Measurements from ENCODE around the gene MAML2. TPM values are rescaled to one million over a fixed set of nuclear protein-coding genes. Genes with fewer than 3 reads are reported as not detected.

Gene MAML2
- total RNA-seq, 1 donor from 2014 or later: 5.2 TPM

- Histone ChIP-seq H3K9me3 (ENCODE audit: control insufficient read depth in 3 of 3, low read length in 3 of 3) (no peaks in the 10 kb centered on the region), H3K27ac (ENCODE audit: low read depth, low read length) (no peak overlapping the region), H3K36me3 (ENCODE audit: control insufficient read depth in 3 of 3, insufficient read depth in 3 of 3, low read length in 3 of 3) (no peaks in the 10 kb centered on the region), H3K27me3 (ENCODE audit: control insufficient read depth in 3 of 3, insufficient read depth in 3 of 3, low read length in 3 of 3) (no peaks in the 10 kb centered on the region), H3K9ac (ENCODE audit: low read depth in 1 of 3, low read length in 3 of 3) (no peak overlapping the region), H3K4me1 (ENCODE audit: control insufficient read depth in 3 of 3, insufficient read depth in 3 of 3, low read length in 3 of 3) (peaks cover 0 to 4% (median 0%) of the 10 kb centered on the region in 3 donors), H3K4me3 (ENCODE audit: low read length in 3 of 3) (no peak overlapping the region)
Measured at GRCh38 chr11:96095884-96096303, 247.1 kb downstream of the MAML2 start.

- no peak overlapping the region for H3K27ac ChIP-seq (ENCODE audit: low read depth, low read length)
- no peaks in the 10 kb centered on the region for H3K9me3 ChIP-seq (ENCODE audit: control insufficient read depth in 3 of 3, low read length in 3 of 3)
- no peak overlapping the region for H3K9ac ChIP-seq (ENCODE audit: low read depth in 1 of 3, low read length in 3 of 3)
- no peaks in the 10 kb centered on the region for H3K36me3 ChIP-seq (ENCODE audit: control insufficient read depth in 3 of 3, insufficient read depth in 3 of 3, low read length in 3 of 3)
- no peaks in the 10 kb centered on the region for H3K27me3 ChIP-seq (ENCODE audit: control insufficient read depth in 3 of 3, insufficient read depth in 3 of 3, low read length in 3 of 3)
- H3K4me1 ChIP-seq (ENCODE audit: control insufficient read depth in 3 of 3, insufficient read depth in 3 of 3, low read length in 3 of 3): peaks cover 0 to 4% (median 0%) of the 10 kb centered on the region in 3 donors
- H3K4me3 ChIP-seq (ENCODE audit: low read length in 3 of 3): no peak overlapping the region
Measured at GRCh38 chr11:96094156-96094555, 248.8 kb downstream of the MAML2 start.

- H3K27me3 ChIP-seq (ENCODE audit: control insufficient read depth in 3 of 3, insufficient read depth in 3 of 3, low read length in 3 of 3): no peaks in the 10 kb centered on the region
- H3K9me3 ChIP-seq (ENCODE audit: control insufficient read depth in 3 of 3, low read length in 3 of 3): no peaks in the 10 kb centered on the region
- no peak overlapping the region for H3K4me3 ChIP-seq (ENCODE audit: low read length in 3 of 3)
- no peaks in the 10 kb centered on the region for H3K36me3 ChIP-seq (ENCODE audit: control insufficient read depth in 3 of 3, insufficient read depth in 3 of 3, low read length in 3 of 3)
- no peak overlapping the region for H3K9ac ChIP-seq (ENCODE audit: low read depth in 1 of 3, low read length in 3 of 3)
- no peaks in the 10 kb centered on the region for H3K4me1 ChIP-seq (ENCODE audit: control insufficient read depth in 3 of 3, insufficient read depth in 3 of 3, low read length in 3 of 3)
- no peak overlapping the region for H3K27ac ChIP-seq (ENCODE audit: low read depth, low read length)
Measured at GRCh38 chr11:96092511-96092910, 250.5 kb downstream of the MAML2 start.

DNA sequence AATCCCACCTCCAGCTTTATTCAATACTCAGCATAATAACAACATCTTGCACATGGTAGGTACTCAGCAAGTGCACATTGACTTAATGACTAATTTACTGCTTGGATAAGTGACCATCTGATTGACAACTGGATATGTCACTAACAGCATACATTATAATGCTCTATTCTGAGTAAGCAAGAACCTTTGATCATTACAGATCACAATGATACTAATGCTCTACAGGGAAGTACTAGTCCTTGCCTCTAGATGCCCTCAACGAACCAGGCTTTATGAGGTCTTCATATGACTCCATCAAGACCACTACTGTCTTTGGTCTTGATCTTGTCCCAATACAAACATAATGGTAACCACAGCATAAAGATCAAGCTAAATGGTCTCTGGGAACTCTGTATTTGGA, 251.5 kb downstream of the MAML2 start:
- H3K9me3 ChIP-seq (ENCODE audit: control insufficient read depth in 3 of 3, low read length in 3 of 3): no peaks in the 10 kb centered on the region
- H3K4me1 ChIP-seq (ENCODE audit: control insufficient read depth in 3 of 3, insufficient read depth in 3 of 3, low read length in 3 of 3): no peaks in the 10 kb centered on the region
- H3K27ac ChIP-seq (ENCODE audit: low read depth, low read length): no peak overlapping the region
- H3K36me3 ChIP-seq (ENCODE audit: control insufficient read depth in 3 of 3, insufficient read depth in 3 of 3, low read length in 3 of 3): no peaks in the 10 kb centered on the region
- H3K9ac ChIP-seq (ENCODE audit: low read depth in 1 of 3, low read length in 3 of 3): no peak overlapping the region
- no peak overlapping the region for H3K4me3 ChIP-seq (ENCODE audit: low read length in 3 of 3)
- no peaks in the 10 kb centered on the region for H3K27me3 ChIP-seq (ENCODE audit: control insufficient read depth in 3 of 3, insufficient read depth in 3 of 3, low read length in 3 of 3)

DNA sequence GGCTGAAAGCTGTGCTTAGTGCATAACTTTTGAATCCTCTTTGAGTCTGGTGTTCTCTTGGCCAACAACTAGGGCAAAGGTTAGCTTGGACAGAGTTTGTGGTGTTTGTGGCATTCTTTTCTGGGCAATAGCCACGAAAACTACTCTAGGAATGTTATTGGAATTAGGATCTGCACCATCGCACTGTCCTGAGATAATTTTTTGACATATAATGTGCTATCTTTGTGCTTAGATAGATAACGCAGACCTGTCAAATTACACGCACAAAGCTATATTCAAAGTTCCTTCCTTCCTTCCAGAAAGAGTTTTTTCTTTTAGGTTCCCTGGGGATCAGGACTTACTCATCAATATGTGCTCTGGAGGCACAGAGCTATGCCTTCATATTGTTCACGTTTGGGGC, 252.3 kb downstream of the MAML2 start:
- Histone ChIP-seq H3K4me1 (ENCODE audit: control insufficient read depth in 3 of 3, insufficient read depth in 3 of 3, low read length in 3 of 3) (no peaks in the 10 kb centered on the region), H3K9ac (ENCODE audit: low read depth in 1 of 3, low read length in 3 of 3) (no peak overlapping the region), H3K9me3 (ENCODE audit: control insufficient read depth in 3 of 3, low read length in 3 of 3) (no peaks in the 10 kb centered on the region)

DNA sequence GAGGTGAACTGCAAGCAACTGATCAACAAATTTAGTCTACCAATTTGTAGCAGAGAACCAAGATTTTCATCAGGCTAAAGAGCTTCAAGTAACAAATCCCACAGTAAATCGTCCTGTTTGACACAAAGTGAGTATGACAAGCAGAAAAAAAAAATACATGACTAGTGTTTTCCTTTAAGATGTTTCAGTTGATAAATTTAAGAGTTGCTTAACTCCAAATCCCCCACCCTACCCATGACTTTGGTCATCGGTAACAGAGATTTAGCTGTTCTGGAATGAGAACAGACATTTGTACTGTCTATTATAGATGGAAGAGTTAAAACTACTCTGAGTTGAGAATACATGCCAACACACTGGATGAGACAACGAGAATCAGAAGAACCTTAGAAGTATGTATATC, 254.1 kb downstream of the MAML2 start:
- Histone ChIP-seq H3K27me3 (ENCODE audit: control insufficient read depth in 3 of 3, insufficient read depth in 3 of 3, low read length in 3 of 3) (no peaks in the 10 kb centered on the region), H3K4me3 (ENCODE audit: low read length in 3 of 3) (no peak overlapping the region), H3K4me1 (ENCODE audit: control insufficient read depth in 3 of 3, insufficient read depth in 3 of 3, low read length in 3 of 3) (no peaks in the 10 kb centered on the region), H3K36me3 (ENCODE audit: control insufficient read depth in 3 of 3, insufficient read depth in 3 of 3, low read length in 3 of 3) (no peaks in the 10 kb centered on the region), H3K27ac (ENCODE audit: low read depth, low read length) (no peak overlapping the region), H3K9me3 (ENCODE audit: control insufficient read depth in 3 of 3, low read length in 3 of 3) (no peaks in the 10 kb centered on the region), H3K9ac (ENCODE audit: low read depth in 1 of 3, low read length in 3 of 3) (no peak overlapping the region)

More for the DNA sequence above, 252.3 kb downstream of the MAML2 start:
- H3K4me3 ChIP-seq (ENCODE audit: low read length in 3 of 3): no peak overlapping the region
- H3K27me3 ChIP-seq (ENCODE audit: control insufficient read depth in 3 of 3, insufficient read depth in 3 of 3, low read length in 3 of 3): no peaks in the 10 kb centered on the region
- no peaks in the 10 kb centered on the region for H3K36me3 ChIP-seq (ENCODE audit: control insufficient read depth in 3 of 3, insufficient read depth in 3 of 3, low read length in 3 of 3)
- H3K27ac ChIP-seq (ENCODE audit: low read depth, low read length): no peak overlapping the region

GRCh38 chr11:96086111-96086510, 256.9 kb downstream of the MAML2 start:
- Histone ChIP-seq H3K36me3 (ENCODE audit: control insufficient read depth in 3 of 3, insufficient read depth in 3 of 3, low read length in 3 of 3) (no peaks in the 10 kb centered on the region), H3K27ac (ENCODE audit: low read depth, low read length) (no peak overlapping the region), H3K4me1 (ENCODE audit: control insufficient read depth in 3 of 3, insufficient read depth in 3 of 3, low read length in 3 of 3) (no peaks in the 10 kb centered on the region), H3K4me3 (ENCODE audit: low read length in 3 of 3) (no peak overlapping the region), H3K9me3 (ENCODE audit: control insufficient read depth in 3 of 3, low read length in 3 of 3) (no peaks in the 10 kb centered on the region), H3K27me3 (ENCODE audit: control insufficient read depth in 3 of 3, insufficient read depth in 3 of 3, low read length in 3 of 3) (no peaks in the 10 kb centered on the region), H3K9ac (ENCODE audit: low read depth in 1 of 3, low read length in 3 of 3) (no peak overlapping the region)

- Histone ChIP-seq H3K4me1 (ENCODE audit: control insufficient read depth in 3 of 3, insufficient read depth in 3 of 3, low read length in 3 of 3) (no peaks in the 10 kb centered on the region), H3K9me3 (ENCODE audit: control insufficient read depth in 3 of 3, low read length in 3 of 3) (no peaks in the 10 kb centered on the region), H3K36me3 (ENCODE audit: control insufficient read depth in 3 of 3, insufficient read depth in 3 of 3, low read length in 3 of 3) (no peaks in the 10 kb centered on the region), H3K4me3 (ENCODE audit: low read length in 3 of 3) (no peak overlapping the region), H3K27ac (ENCODE audit: low read depth, low read length) (no peak overlapping the region), H3K27me3 (ENCODE audit: control insufficient read depth in 3 of 3, insufficient read depth in 3 of 3, low read length in 3 of 3) (no peaks in the 10 kb centered on the region), H3K9ac (ENCODE audit: low read depth in 1 of 3, low read length in 3 of 3) (no peak overlapping the region)
Measured at GRCh38 chr11:96085319-96085930, 257.6 kb downstream of the MAML2 start.

GRCh38 chr11:96084610-96085318, 258.2 kb downstream of the MAML2 start:
- H3K9ac ChIP-seq (ENCODE audit: low read depth in 1 of 3, low read length in 3 of 3): no peak overlapping the region
- no peak overlapping the region for H3K27ac ChIP-seq (ENCODE audit: low read depth, low read length)
- H3K27me3 ChIP-seq (ENCODE audit: control insufficient read depth in 3 of 3, insufficient read depth in 3 of 3, low read length in 3 of 3): no peaks in the 10 kb centered on the region

DNA sequence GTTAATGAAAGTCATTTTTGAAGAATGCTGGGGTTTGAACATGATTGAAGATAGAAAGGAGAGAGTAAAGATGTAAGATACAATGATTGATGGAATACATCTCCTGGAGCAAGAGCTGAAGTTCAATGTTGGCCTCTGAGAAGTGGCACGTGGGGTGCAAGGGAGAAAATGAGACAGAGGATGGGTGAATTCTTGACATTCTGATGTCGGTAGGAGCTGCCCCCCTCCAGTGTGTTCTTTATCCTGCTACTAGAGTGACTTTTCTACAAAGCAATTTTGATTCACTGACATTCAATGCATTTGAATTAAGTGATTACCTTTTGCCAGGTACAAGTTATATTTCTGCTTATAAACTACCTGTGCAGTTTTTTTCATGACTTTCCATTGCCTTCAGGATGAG, 260.1 kb downstream of the MAML2 start:
- H3K9ac ChIP-seq (ENCODE audit: low read depth in 1 of 3, low read length in 3 of 3): no peak overlapping the region
- no peaks in the 10 kb centered on the region for H3K4me1 ChIP-seq (ENCODE audit: control insufficient read depth in 3 of 3, insufficient read depth in 3 of 3, low read length in 3 of 3)
- H3K27me3 ChIP-seq (ENCODE audit: control insufficient read depth in 3 of 3, insufficient read depth in 3 of 3, low read length in 3 of 3): no peaks in the 10 kb centered on the region
- no peak overlapping the region for H3K27ac ChIP-seq (ENCODE audit: low read depth, low read length)
- H3K9me3 ChIP-seq (ENCODE audit: control insufficient read depth in 3 of 3, low read length in 3 of 3): no peaks in the 10 kb centered on the region
- no peaks in the 10 kb centered on the region for H3K36me3 ChIP-seq (ENCODE audit: control insufficient read depth in 3 of 3, insufficient read depth in 3 of 3, low read length in 3 of 3)
- H3K4me3 ChIP-seq (ENCODE audit: low read length in 3 of 3): no peak overlapping the region

More at GRCh38 chr11:96084610-96085318, 258.2 kb downstream of the MAML2 start:
- Histone ChIP-seq H3K4me3 (ENCODE audit: low read length in 3 of 3) (no peak overlapping the region), H3K9me3 (ENCODE audit: control insufficient read depth in 3 of 3, low read length in 3 of 3) (no peaks in the 10 kb centered on the region), H3K4me1 (ENCODE audit: control insufficient read depth in 3 of 3, insufficient read depth in 3 of 3, low read length in 3 of 3) (no peaks in the 10 kb centered on the region), H3K36me3 (ENCODE audit: control insufficient read depth in 3 of 3, insufficient read depth in 3 of 3, low read length in 3 of 3) (no peaks in the 10 kb centered on the region)
